HG02610 (cell line): ENCODE data around the gene TMEM178B.
"Not testable (repeated sequence)": the region's sequence is repeated elsewhere in the genome, so short reads cannot be mapped to it uniquely, and the experiment has no call there.

Source experiments
- ATAC-seq: cut with Tn5 transposase; IDR thresholded peaks from one replicate; pipeline ENCODE4 v1.9.1; 2021; ENCODE audit warnings: mild to moderate bottlenecking, moderate library complexity; ENCODE audit not compliant: unreplicated experiment

TMEM178B gene

DNA sequence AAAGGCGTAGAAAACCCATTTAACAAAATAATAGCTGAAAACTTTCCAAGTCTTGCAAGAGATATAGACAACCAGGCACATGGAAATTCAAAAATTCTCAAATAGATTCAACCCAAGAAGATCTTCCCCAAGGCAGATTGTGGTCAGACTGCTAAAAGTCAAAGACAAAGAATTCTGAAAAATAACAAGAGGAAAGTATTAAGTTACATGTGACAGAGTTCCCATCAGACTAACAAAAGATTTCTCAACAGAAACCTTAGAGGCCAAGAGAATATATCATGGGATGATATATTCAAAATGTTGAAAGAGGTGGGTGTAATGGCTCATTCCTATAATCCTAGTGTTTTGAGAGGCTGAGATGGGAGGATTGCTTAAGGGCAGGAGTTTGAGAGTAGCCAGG is 59.8 kb downstream of the TMEM178B start:
- ATAC-seq, result no peak

DNA sequence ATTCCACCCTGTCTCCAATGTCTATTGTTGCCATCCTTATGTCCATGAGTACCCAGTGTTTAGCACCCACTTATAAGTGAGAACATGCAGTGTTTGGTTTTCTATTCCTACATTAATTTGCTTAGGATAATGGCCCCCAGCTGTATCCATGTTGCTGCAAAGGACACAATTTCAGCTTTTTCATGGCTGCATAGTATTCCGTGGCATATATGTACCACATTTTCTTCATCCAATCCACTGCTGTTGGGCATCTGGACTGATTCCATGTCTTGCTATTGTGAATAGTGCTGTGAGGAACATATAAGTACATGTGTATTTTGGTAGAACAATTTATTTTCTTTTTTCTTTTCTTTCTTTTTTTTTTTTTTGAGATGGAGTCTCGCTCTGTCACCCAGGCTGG is 68.2 kb downstream of the TMEM178B start:
- ATAC-seq, result no peak

DNA sequence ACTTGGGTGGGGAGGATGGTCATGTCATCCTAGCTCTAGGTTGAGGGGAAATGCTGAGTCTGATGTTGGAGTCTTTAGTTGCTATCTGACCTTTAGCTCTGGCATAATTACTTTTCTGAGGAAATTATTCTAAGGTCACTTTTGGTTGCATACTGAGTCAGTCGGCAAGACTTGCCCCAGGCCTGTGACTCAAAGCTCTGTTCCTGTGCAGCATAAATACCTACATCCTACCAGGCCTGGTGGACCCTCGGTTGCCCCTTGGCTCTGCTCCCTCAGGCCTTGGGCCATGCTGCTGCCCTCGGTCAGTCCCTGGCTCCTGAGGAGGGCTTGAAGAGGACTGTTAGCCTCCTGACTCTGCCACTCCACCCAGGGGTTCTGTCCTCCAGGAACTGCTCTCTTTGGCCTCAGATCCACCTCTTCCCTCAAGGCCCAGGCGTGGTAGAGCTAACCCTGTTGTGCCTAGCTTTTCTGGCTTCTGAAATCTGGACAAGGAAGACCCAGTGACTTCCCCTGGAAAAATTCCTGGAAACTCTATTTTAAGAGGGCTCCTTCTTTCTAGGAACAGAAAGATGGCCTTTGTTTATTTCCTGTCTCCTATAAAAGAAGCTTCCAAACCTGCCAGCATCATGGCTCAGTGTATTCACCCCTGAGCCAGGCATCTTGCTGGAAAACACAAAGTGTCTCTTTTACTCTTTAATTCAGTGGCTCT is 71.2 kb downstream of the TMEM178B start:
- ATAC-seq, result no peak

DNA sequence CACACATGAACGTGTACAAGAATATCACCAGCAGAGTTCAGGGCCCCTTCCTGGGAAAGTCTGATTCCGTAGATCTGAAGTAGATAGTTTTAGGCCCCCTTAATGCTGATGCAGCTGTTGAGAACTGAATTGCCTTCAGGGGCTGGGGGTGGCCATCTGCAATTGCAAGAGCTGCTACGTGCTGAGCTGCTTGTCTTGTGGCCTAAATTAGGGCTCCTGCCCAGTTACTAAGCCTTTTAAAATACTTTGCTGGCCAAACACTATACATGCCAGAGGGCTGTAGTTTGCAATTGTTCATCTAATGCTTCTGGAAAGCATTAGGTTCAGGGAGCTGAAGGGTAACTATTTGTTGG is 71.7 kb downstream of the TMEM178B start:
- ATAC-seq, result no peak

DNA sequence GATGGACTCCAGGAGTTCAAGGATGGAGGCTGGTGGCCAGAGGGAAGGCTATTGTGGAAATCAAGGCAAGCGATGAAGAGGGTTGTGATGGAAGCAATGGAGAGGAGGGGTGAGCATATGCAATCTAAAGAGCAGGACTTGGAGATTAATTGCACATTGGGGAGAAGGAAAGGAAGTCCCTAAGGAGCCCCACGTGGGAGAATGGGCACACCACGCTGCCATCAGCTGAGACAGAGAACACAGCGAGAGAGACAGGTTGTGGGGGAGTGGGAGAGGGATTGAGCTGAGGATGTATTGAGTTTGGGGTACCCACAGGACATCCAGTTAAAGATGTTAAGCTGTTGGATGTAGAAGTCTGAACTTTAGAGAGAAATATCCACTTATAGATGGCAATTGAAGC is 73.6 kb downstream of the TMEM178B start:
- ATAC-seq, result no peak

DNA sequence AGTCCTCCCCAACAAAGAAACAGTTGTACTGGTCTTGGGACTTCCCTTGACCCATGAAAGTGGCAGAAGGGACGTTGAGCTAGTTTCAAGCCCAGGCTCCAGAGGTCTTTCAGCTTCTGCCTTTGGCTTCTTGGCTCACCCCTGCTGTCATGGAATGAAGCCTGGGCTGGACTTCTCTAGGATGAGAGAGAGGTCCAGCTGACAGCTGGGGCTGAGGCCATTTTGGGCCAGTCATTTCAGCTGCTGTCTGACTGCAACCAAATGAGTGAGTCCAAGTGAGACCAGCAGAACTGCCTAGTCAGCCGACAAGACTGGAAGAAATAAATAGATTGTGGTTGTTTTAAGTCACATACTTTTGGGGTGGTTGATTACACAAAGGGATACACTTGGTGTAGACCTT is 76.6 kb downstream of the TMEM178B start:
- no peak for ATAC-seq

DNA sequence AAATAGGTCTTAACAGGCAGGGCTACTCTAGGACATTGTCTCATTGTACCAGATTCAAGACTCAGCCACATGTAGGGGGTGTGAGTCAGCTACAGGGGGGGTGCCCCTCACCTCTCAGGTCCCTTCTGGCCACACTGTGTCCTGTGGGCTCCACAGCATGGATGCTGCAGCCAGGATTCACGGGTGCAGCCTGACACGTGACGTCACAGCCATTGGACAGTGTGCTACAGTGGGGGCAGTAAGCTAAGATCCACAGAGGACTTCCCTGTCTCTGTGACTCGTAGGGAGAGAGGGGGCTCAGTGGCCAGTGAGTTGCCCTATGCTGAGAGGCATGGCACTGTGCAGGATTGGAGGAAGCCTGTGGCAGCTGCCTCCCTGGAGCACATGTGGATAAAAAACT is 77.9 kb downstream of the TMEM178B start:
- ATAC-seq, result no peak

DNA sequence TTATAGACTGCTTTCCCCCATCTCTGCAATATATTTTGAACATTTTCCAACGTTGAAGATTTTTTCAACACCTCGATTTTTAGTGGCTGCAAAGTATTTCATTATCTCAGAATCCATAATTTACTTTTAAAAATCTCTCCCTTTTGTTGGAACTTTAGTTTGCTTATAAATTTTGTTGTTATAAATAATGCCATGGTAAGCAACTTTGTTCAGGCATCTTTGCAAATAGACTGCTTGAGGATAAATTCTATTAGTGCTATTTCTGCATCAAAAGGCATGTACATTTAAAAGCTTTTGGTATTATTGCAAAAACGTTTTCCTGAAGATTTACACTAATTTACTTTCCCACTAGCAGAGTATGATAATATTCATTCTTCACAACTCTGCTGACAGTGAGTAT is 79.4 kb downstream of the TMEM178B start:
- no peak for ATAC-seq

DNA sequence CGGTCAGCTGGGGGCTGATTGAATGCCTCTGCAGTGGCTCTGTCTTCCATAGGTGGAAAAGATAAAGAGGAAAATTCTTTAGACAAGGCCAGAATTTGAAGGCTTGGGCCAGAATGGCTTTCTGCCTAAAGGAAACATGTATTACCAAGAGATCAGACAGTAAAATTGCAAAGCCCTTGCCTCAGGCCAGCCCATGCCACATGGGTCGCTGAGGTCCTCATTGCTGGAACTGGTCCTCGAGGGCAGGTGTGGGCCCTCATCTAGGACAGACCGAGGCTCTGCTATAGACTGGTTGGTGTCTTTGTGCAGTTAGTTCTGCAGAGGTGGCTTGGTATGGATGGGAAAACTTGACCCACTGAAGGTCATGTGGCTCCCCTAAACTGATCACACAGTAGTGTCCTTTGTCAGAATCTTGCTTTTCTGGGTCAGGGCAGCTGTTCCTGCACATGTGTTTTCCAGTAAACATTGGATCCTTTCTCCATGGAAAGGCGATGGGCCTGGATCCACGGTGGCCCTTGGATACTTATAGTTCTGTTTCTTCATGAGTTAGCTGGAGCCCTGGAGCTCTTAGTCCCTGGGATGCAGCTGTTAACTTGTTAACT is 80.4 kb downstream of the TMEM178B start:
- no peak for ATAC-seq

DNA sequence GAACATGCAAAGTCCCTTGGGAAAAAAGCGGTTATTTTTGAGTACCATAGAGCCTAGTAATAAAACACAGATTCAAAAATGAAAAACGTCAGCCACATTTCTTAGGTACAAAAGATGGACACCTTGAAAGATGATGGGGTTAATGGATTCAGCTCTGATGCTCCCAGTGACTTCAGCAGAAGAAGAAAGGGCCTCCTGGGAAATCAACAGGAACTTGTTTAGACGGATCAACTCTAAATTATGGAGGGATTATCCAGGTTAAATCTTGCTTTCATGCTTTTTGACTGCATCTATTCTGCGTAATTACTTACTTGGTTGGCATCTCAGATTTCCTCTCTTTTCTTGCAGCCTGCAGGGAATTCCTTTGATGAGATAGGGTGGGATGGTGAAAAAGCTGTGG is 82.5 kb downstream of the TMEM178B start:
- no peak for ATAC-seq

DNA sequence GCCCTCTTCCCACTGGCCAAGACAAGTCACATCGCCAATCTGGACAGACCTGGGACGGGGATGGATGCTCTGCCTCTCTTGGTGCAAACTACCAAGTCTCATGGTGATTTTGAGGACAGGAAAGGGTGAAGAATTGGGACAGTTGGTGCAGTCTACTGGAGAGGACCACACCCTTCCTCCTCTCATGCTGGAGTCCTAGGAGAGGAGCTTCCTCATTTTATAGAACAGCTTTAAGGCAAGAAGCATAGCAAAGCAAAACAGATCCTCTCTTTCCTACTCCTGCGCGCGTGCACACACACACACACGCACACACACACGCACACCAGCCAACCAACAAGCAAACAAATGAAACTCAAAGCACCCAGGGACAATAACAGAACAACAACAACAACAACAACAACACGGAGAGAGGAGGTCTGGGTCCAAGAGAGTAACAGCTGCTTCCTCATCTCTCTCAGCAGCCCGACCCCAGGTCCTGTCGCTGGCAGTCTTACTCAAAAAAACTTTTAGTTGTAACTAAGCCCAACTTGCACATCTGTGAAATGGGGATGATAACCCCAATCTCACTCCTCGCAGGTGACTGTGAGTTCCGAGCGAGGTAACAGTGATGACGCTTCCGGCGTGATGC is 83.4 kb downstream of the TMEM178B start:
- no peak for ATAC-seq

DNA sequence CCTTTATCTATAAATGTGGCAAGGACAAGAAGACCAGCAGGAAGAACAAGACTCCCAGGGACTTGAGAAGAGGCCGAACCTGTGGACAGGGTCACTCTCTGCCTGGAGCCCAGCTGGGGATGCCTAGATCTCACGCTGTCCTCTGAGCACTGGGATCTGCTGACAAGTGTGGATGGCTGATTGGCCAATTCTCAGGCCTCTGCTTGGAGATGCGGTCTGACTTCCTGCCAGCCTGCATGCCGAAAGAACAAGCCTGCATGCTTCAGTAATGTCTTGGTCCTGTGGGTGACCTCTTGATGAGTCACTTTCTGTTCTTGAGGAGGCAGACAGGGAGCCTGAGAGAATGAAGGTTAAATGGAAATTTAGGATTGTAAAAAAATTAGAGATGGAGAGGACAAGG is 84.7 kb downstream of the TMEM178B start:
- no peak for ATAC-seq

DNA sequence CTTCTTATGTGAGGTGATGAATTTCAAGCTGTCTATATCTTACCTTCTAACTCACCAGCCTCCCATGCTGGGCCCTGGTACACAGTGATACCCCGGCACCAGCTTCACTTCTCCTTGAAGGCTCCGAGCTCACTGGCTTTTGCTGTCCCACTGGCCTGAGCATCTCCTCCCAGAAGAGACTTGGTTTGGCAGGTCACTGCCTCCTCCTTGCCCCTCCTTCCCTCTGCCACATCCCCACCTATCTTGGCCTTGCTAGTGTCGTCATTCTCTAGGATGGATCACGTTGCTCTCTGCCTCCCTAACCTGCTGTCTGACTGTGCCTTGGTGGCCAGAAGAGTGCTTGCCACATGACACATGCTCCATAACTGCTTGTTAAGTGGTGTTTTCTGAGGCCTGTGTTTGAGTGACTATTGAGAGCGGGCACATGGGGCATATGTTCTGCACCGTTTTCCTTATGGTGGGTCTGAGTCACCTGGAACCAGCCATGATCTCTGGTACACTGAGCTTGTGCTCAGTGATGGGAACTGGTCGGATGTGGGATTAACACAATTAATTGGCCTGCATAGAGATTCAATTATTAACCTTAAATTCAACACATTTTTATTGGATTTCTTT is 86.5 kb downstream of the TMEM178B start:
- no peak for ATAC-seq

DNA sequence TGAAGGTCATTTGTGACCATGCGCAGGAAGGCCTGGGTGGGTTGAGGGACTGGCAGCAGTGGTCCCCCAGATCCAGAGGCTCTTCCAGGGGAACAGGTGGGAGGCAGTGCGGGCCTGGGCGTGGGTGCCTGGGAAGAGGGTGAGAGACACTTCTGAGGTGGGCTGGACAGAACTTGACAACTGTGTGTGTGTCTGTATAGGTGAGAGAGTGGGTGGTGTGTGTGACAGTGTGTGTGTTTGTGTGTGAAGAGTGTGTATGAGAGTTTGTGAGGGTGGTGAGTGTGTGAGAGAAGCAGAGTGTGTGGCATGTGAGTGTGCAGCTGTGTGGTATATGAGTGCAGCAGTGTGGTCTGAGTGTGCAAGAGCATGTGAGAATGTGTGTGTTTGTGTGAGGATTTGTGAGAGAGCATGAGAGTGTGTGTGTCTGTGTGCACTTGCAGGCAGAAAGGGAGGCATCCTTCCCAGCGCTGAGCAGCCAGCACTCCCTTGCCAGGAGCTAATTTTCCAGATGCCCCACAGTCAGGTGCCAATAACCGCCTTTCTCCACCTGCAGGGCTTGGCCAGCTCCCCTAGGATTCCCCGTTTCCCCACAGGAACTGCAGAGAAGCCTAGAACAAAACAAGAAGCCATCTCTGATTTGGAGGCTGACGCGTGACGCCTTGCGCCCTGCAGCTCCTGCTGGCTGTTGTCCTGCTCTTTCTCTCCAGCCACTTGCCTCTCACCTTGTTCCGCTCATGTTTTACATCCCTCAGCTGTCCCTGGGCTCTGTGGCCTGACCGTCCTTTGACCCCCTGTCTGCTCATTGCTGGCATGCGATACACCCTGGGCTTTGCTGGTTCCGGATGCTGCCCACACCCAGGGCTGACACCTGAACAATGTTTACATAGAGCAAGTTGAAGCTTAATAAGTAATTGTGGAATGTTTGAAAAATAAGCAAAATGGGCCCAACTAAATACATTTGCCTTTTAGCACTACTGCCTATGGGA is 88.0 kb downstream of the TMEM178B start:
- no peak for ATAC-seq

DNA sequence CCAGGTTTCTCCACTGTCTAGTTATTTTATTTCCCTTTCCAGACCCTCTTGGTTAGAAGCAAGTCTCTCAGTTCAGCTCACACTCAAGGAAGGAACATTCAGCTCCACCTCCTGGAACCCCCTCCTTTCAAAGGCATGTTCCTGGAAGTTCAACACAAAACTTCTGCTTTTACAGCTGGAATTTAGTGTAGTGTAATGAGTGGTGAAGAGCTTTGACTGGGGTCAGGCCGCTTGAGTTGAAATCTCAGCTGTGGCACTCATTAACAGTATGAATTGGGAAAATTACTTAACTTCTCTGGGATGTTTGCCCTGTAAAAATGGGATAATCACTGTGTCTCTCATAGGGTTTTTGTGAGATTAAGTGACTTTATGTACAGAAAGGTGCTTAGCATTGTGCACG is 91.7 kb downstream of the TMEM178B start:
- ATAC-seq, result no peak

DNA sequence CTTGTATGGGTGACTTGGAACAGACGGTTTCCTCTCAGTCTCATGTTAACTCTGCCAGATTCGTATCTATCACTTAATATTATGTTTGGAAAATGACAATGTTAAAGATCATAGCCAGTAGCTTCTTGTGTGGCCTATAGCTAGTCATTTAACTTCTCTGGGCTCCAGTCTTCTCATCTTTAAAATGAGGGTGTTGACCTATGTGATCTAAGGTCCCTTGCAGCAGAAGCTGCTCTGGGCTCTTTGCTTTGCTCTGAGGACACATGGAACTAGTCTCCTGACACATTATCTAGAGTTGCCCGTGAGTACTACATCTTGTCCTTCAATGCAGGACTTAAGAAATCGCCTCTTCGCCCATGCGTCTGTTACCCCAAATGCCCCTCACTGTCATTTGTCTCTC is 93.1 kb downstream of the TMEM178B start:
- no peak for ATAC-seq

DNA sequence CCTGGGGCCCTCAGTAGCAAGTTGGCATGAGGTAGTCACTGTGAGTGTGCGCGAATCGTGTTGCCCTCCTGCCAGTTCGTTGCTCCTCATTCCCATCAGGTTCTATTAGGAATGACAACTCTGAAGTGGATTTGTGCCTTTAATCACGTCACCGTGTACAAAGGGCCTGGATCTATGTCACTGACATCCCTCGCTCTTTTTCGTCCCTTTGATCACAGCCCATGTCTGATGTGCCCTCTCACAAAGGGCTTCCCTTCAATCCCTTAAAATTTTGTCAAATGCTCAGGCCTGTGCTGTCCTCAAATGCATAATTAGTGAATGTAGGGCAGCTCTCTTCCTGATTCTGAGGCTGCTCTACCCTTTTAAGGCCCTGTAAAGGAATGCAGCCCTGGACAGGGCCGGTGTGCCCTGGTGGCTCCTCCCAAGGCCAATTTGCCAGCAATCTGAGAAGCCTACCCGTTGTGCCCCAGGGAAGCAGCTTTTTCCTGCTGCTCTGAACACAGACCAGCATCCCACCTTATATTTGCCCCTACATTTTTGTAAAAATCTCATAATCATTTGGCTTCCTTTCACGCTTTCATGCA is 93.6 kb downstream of the TMEM178B start:
- no peak for ATAC-seq

DNA sequence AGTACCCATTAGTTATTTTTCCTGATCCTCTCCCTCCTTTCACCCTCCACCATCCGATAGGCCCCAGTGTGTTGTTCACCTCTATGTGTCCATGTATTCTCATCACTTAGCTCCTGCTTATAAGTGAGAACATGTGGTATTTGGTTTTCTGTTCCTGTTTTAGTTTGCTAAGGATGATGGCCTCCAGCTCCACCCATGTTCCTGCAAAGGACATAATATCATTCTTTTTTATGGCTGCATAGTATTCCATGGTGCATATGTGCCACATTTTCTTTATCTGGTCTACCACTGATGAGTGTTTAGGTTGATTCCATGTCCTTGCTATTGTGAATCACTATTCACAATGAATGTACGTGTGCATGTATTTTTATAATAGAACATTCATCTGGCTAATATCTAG is 95.3 kb downstream of the TMEM178B start:
- ATAC-seq, result not testable (repeated sequence)

DNA sequence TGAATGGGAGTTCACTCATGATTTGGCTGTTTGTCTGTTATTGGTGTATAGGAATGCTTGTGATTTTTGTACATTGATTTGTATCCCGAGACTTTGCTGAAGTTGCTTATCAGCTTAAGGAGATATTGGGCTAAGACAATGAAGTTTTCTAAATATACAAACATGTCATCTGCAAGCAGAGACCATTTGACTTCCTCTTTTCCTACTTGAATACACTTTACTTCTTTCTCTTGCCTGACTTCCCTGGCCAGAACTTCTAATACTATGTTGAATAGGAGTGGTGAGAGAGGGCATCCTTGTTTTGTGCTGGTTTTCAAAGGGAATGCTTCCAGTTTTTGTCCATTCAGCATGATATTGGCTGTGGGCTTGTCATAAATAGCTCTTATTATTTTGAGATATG is 101.9 kb downstream of the TMEM178B start:
- not testable (repeated sequence) for ATAC-seq

DNA sequence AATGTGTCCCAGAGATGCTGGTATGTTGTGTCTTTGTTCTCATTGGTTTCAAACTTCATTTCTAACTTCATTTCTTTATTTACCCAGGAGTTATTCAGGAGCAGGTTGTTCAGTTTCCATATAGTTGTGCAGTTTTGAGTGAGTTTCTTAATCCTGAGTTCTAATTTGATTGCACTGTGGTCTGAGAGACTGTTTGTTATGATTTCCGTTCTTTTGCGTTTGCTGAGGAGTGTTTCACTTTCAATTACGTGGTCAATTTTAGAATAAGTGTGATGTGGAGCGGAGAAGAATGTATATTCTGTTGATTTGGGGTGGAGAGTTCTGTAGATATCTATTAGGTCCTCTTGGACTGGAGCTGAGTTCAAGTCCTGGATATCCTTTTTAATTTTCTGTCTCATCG is 103.3 kb downstream of the TMEM178B start:
- ATAC-seq, result not testable (repeated sequence)
